ENCODE data around the gene FAM181A. TPM values are rescaled to one million over a fixed set of nuclear protein-coding genes. Genes with fewer than 3 reads are reported as not detected.

FAM181A gene
- total RNA-seq, 1 experiment from 2014 or later, result not detected

- Histone ChIP-seq H3K4me1 (ENCODE audit: insufficient read depth, low read length, poor library complexity, severe bottlenecking) (no peaks in the 10 kb centered on the region), H3K36me3 (ENCODE audit: insufficient read depth, low read length, poor library complexity, severe bottlenecking) (no peaks in the 10 kb centered on the region), H3K9me3 (ENCODE audit: low read depth, low read length, poor library complexity, severe bottlenecking) (no peaks in the 10 kb centered on the region), H3K27ac (ENCODE audit: low read depth, low read length, poor library complexity, severe bottlenecking) (no peak overlapping the region), H3K4me3 (ENCODE audit: low read depth, low read length, poor library complexity, severe bottlenecking) (no peak overlapping the region), H3K27me3 (replicated peaks; ENCODE audit: insufficient read depth, low read depth, low read length, poor library complexity) (no peaks in the 10 kb centered on the region)
- intact Hi-C loops (cut with micrococcal nuclease; ENCODE audit: unreplicated experiment), result no loop called here
- BruUV-seq (replicated peaks), result no TSS peak
- ChIA-PET CTCF (no interaction called here), POLR2A (ENCODE audit: low non-redundant PET) (no interaction called here)
- DNase-seq (ENCODE audit: low spot score), result no peak
- TF ChIP-seq EZH2 (IDR thresholded peaks at IDR 0.05; ENCODE audit: borderline replicate concordance, low read depth, low read length, poor library complexity, severe bottlenecking) (no peak), CTCF (conservative IDR thresholded peaks at IDR 0.05; ENCODE audit: low read depth, low read length) (no peak)
Observed at GRCh38 chr14:93972618-93973205, 45.6 kb downstream of the FAM181A start.

GRCh38 chr14:93973607-93974006, 46.5 kb downstream of the FAM181A start:
- Histone ChIP-seq H3K9me3 (ENCODE audit: low read depth, low read length, poor library complexity, severe bottlenecking) (no peaks in the 10 kb centered on the region), H3K36me3 (ENCODE audit: insufficient read depth, low read length, poor library complexity, severe bottlenecking) (no peaks in the 10 kb centered on the region), H3K4me3 (ENCODE audit: low read depth, low read length, poor library complexity, severe bottlenecking) (no peak overlapping the region), H3K27ac (ENCODE audit: low read depth, low read length, poor library complexity, severe bottlenecking) (no peak overlapping the region), H3K4me1 (ENCODE audit: insufficient read depth, low read length, poor library complexity, severe bottlenecking) (no peaks in the 10 kb centered on the region), H3K27me3 (replicated peaks; ENCODE audit: insufficient read depth, low read depth, low read length, poor library complexity) (no peaks in the 10 kb centered on the region)
- POLR2A ChIA-PET (ENCODE audit: low non-redundant PET), result no interaction called here
- DNase-seq (ENCODE audit: low spot score), result no peak
- BruUV-seq (replicated peaks), result no TSS peak
- TF ChIP-seq CTCF (conservative IDR thresholded peaks at IDR 0.05; ENCODE audit: low read depth, low read length) (no peak), EZH2 (IDR thresholded peaks at IDR 0.05; ENCODE audit: borderline replicate concordance, low read depth, low read length, poor library complexity, severe bottlenecking) (no peak)
- CTCF ChIA-PET, result no interaction called here
- intact Hi-C loops (cut with micrococcal nuclease; ENCODE audit: unreplicated experiment), result no loop called here

- intact Hi-C loops (cut with micrococcal nuclease; ENCODE audit: unreplicated experiment), result no loop called here
- CTCF ChIA-PET, result no interaction called here
Observed at GRCh38 chr14:93974299-93974698, 47.2 kb downstream of the FAM181A start.

More at GRCh38 chr14:93974299-93974698, 47.2 kb downstream of the FAM181A start:
- no peak for TF ChIP-seq CTCF (conservative IDR thresholded peaks at IDR 0.05; ENCODE audit: low read depth, low read length)
- TF ChIP-seq EZH2 (IDR thresholded peaks at IDR 0.05; ENCODE audit: borderline replicate concordance, low read depth, low read length, poor library complexity, severe bottlenecking), result no peak
- H3K9me3 ChIP-seq (ENCODE audit: low read depth, low read length, poor library complexity, severe bottlenecking), result no peaks in the 10 kb centered on the region
- no peak overlapping the region for H3K27ac ChIP-seq (ENCODE audit: low read depth, low read length, poor library complexity, severe bottlenecking)
- no peak for DNase-seq (ENCODE audit: low spot score)
- H3K4me3 ChIP-seq (ENCODE audit: low read depth, low read length, poor library complexity, severe bottlenecking), result no peak overlapping the region
- POLR2A ChIA-PET (ENCODE audit: low non-redundant PET), result no interaction called here
- no peaks in the 10 kb centered on the region for H3K27me3 ChIP-seq (replicated peaks; ENCODE audit: insufficient read depth, low read depth, low read length, poor library complexity)
- no peaks in the 10 kb centered on the region for H3K36me3 ChIP-seq (ENCODE audit: insufficient read depth, low read length, poor library complexity, severe bottlenecking)
- H3K4me1 ChIP-seq (ENCODE audit: insufficient read depth, low read length, poor library complexity, severe bottlenecking), result no peaks in the 10 kb centered on the region
- no TSS peak for BruUV-seq (replicated peaks)
